HepG2 (cell line): ENCODE measurements around the gene ARMH1. TPM values are rescaled to one million over a fixed set of nuclear protein-coding genes. Genes with fewer than 3 reads are reported as not detected.

Experiments used
- AHDC1 ChIP-seq: sonication (generic); formaldehyde crosslinking; IDR thresholded peaks from 2 replicates; pipeline ENCODE4 v1.5.1; 2020; ENCODE audit warnings: mild to moderate bottlenecking, missing genetic modification reagents, borderline replicate concordance
- ARID4A ChIP-seq: sonication (generic); formaldehyde crosslinking; IDR thresholded peaks from 2 replicates; pipeline ENCODE4 v1.5.0; 2020; ENCODE audit warnings: mild to moderate bottlenecking, missing genetic modification reagents, borderline replicate concordance
- ATF4 ChIP-seq, 2 experiments: fragments of 450-650 bp in 1 of 2; sonication (generic) in 1 of 2; formaldehyde crosslinking; IDR thresholded peaks; 2 replicates each; pipeline versions ENCODE4 v1.5.0 to v1.8.0; 2020 to 2022; ENCODE audit warnings: mild to moderate bottlenecking in 1 of 2, missing genetic modification reagents in 1 of 2
- HMGXB4 ChIP-seq, 2 experiments: sonication (generic) in 1 of 2; formaldehyde crosslinking in 1 of 2; IDR thresholded peaks; 2 replicates each; pipeline versions ENCODE4 v1.4.0 to v1.6.1; 2018 to 2020; ENCODE audit warnings: missing genetic modification reagents in 2 of 2, borderline replicate concordance in 1 of 2, low read depth in 1 of 2, mild to moderate bottlenecking in 1 of 2, missing biosample characterization in 1 of 2
- HOXA9 ChIP-seq: sonication (generic); formaldehyde crosslinking; IDR thresholded peaks from 2 replicates; pipeline ENCODE4 v1.8.1; 2022; ENCODE audit warnings: missing genetic modification reagents, mild to moderate bottlenecking, moderate library complexity, borderline replicate concordance
- NBN ChIP-seq: fragments of 450-650 bp; conservative IDR thresholded peaks from 2 replicates; pipeline ENCODE4 v1.6.1; 2017
- NFKB2 ChIP-seq: sonication (generic); formaldehyde crosslinking; IDR thresholded peaks from 2 replicates; pipeline ENCODE4 v1.4.0; 2020; ENCODE audit warnings: missing genetic modification reagents, borderline replicate concordance
- SNAPC2 ChIP-seq: sonication (generic); formaldehyde crosslinking; IDR thresholded peaks from 2 replicates; pipeline ENCODE4 v1.8.1; 2022; ENCODE audit warnings: mild to moderate bottlenecking, missing genetic modification reagents
- TFDP1 ChIP-seq: IDR thresholded peaks from 2 replicates; pipeline ENCODE4 v1.6.1; 2016; ENCODE audit warnings: missing compliant biosample characterization, missing genetic modification reagents, borderline replicate concordance
- ZNF282 ChIP-seq: fragments of 450-650 bp; IDR thresholded peaks from 2 replicates; pipeline ENCODE4 v1.6.1; 2018; ENCODE audit not compliant: partially characterized antibody
- ZNF558 ChIP-seq: sonication (generic); formaldehyde crosslinking; IDR thresholded peaks from 2 replicates; pipeline ENCODE4 v1.9.0; 2022; ENCODE audit warnings: mild to moderate bottlenecking, missing genetic modification reagents, borderline replicate concordance
- ZSCAN12 ChIP-seq: sonication (generic); formaldehyde crosslinking; IDR thresholded peaks from 2 replicates; pipeline ENCODE4 v1.9.0; 2021; ENCODE audit warnings: mild to moderate bottlenecking, missing genetic modification reagents
- polyA plus RNA-seq, 8 experiments: library from polyadenylated mRNA; depleted of rRNA in 3 of 8; stranded (reverse) in 7 of 8; unstranded in 1 of 8; fragments of >200 nt; fragmentation: Illumina TruSeq in 4 of 8; extraction: Trizol in 4 of 8; gene quantifications; 2 replicates each; pipeline versions ENCODE4 v1.2.1 to v1.2.3, GENCODE V29; 2011 to 2016; ENCODE audit warnings: low read depth in 4 of 8, missing spikeins in 1 of 8, mixed read lengths in 1 of 8; ENCODE audit not compliant: insufficient read depth in 1 of 8
- total RNA-seq, 5 experiments: library from RNA; depleted of rRNA; stranded (reverse); fragments of >200 nt; fragmentation: Illumina TruSeq; extraction: Trizol; gene quantifications; 2 replicates each; pipeline ENCODE4 v1.2.3, GENCODE V29; 2016; ENCODE audit warnings: low read depth in 1 of 5

ARMH1 gene
- total and polyA plus RNA-seq, 2 of the 13 experiments (the other 11 are each of a cell fraction or from before 2014, with no cell fraction given) = 0.69 TPM; not detected in 1

GRCh38 chr1:44681905-44682882 is 7.7 kb downstream of the ARMH1 start (continued):
- peak in 1 of 2 experiments; percentile 74; a peak in 2 of 4 replicates for TF ChIP-seq ATF4 (CRISPR knock-in tag; IDR thresholded peaks at IDR 0.05)
- TF ChIP-seq NFKB2 (CRISPR knock-in tag) = no peak
- TF ChIP-seq ZNF558 (CRISPR knock-in tag) = peak; percentile 68; the same call in 1 of the 2 replicates
- no peak for TF ChIP-seq ZNF282
- TF ChIP-seq TFDP1 = peak; percentile 66; the same call in 1 of the 2 replicates
- TF ChIP-seq SNAPC2 (CRISPR knock-in tag) = no peak; the same call in 1 of the 2 replicates
- peak; percentile 45; the same call in 1 of the 2 replicates for TF ChIP-seq ARID4A (CRISPR knock-in tag)
- TF ChIP-seq HOXA9 (CRISPR knock-in tag) = no peak
- no peak for TF ChIP-seq NBN
- TF ChIP-seq HMGXB4 (CRISPR knock-in tag; IDR thresholded peaks at IDR 0.05; ENCODE audit: borderline replicate concordance in 1 of 2, low read depth in 1 of 2) = peak; percentile 24 to 58; a peak in 2 of 4 replicates
- no peak for TF ChIP-seq ZSCAN12 (CRISPR knock-in tag)
- peak; percentile 98 for TF ChIP-seq AHDC1 (CRISPR knock-in tag)
